ENCODE data around the gene SYT9. TPM values are rescaled to one million over a fixed set of nuclear protein-coding genes. Genes with fewer than 3 reads are reported as not detected.

Gene SYT9
- total RNA-seq, 1 donor from 2014 or later: 5.3 TPM

GRCh38 chr11:7208391-7208790 lies 43.3 kb upstream of the SYT9 start:
- Histone ChIP-seq H3K79me2 (ENCODE audit: low read depth) (no peaks in the 10 kb centered on the region), H3K27ac (no peak overlapping the region), H3K4me2 (no peak overlapping the region), H4K20me1 (ENCODE audit: low read depth) (no peaks in the 10 kb centered on the region), H3K36me3 (no peaks in the 10 kb centered on the region), H3K9ac (no peak overlapping the region), H2AFZ (replicated peaks) (no peak overlapping the region), H3K4me1 (no peaks in the 10 kb centered on the region), H3K4me3 (no peak overlapping the region), H3K27me3 (no peaks in the 10 kb centered on the region), H3K9me3 (ENCODE audit: low read depth) (no peaks in the 10 kb centered on the region), H3F3A (ENCODE audit: low read depth) (no peaks in the 10 kb centered on the region)
- no peak overlapping the region for H3K4me3 Mint-ChIP-seq
- H3K27me3 Mint-ChIP-seq (ENCODE audit: insufficient read depth, low read depth): no peaks in the 10 kb centered on the region
- no peak for DNase-seq (ENCODE audit: low spot score)
- no peak overlapping the region for H3K27ac Mint-ChIP-seq
- no peaks in the 10 kb centered on the region for H3K9me3 Mint-ChIP-seq
- no peaks in the 10 kb centered on the region for H3K4me1 Mint-ChIP-seq
- TF ChIP-seq EZH2 (IDR thresholded peaks at IDR 0.05) (no peak), CTCF (IDR thresholded peaks at IDR 0.05) (no peak), EZH2phosphoT487 (IDR thresholded peaks at IDR 0.05) (no peak)
- H3K36me3 Mint-ChIP-seq: no peaks in the 10 kb centered on the region

- H3K4me1 ChIP-seq: no peaks in the 10 kb centered on the region
- no peaks in the 10 kb centered on the region for H3K27me3 ChIP-seq
- TF ChIP-seq CTCF (IDR thresholded peaks at IDR 0.05): no peak
- no peak for TF ChIP-seq EZH2 (IDR thresholded peaks at IDR 0.05)
- TF ChIP-seq EZH2phosphoT487 (IDR thresholded peaks at IDR 0.05): no peak
- no peak overlapping the region for H3K9ac ChIP-seq
- H2AFZ ChIP-seq (replicated peaks): no peak overlapping the region
- H3K27me3 Mint-ChIP-seq (ENCODE audit: insufficient read depth, low read depth): no peaks in the 10 kb centered on the region
- H3F3A ChIP-seq (ENCODE audit: low read depth): no peaks in the 10 kb centered on the region
- no peaks in the 10 kb centered on the region for H3K79me2 ChIP-seq (ENCODE audit: low read depth)
- no peaks in the 10 kb centered on the region for H3K4me1 Mint-ChIP-seq
- H4K20me1 ChIP-seq (ENCODE audit: low read depth): no peaks in the 10 kb centered on the region
- no peak overlapping the region for H3K4me3 ChIP-seq
- no peak overlapping the region for H3K27ac ChIP-seq
- H3K27ac Mint-ChIP-seq: no peak overlapping the region
- no peak overlapping the region for H3K4me3 Mint-ChIP-seq
- H3K4me2 ChIP-seq: no peak overlapping the region
- no peak for DNase-seq (ENCODE audit: low spot score)
- no peaks in the 10 kb centered on the region for H3K9me3 ChIP-seq (ENCODE audit: low read depth)
- no peaks in the 10 kb centered on the region for H3K9me3 Mint-ChIP-seq
- no peaks in the 10 kb centered on the region for H3K36me3 Mint-ChIP-seq
- H3K36me3 ChIP-seq: no peaks in the 10 kb centered on the region
These were observed 32.2 kb upstream of the SYT9 start for GRCh38 chr11:7219491-7219890.

- H3K4me3 ChIP-seq: no peak overlapping the region
- no peaks in the 10 kb centered on the region for H3K36me3 ChIP-seq
- Mint-ChIP-seq H3K27me3 (ENCODE audit: insufficient read depth, low read depth) (no peaks in the 10 kb centered on the region), H3K9me3 (no peaks in the 10 kb centered on the region), H3K4me1 (no peaks in the 10 kb centered on the region), H3K4me3 (no peak overlapping the region), H3K36me3 (no peaks in the 10 kb centered on the region), H3K27ac (no peak overlapping the region)
- H3K9me3 ChIP-seq (ENCODE audit: low read depth): no peaks in the 10 kb centered on the region
- no peak overlapping the region for H3K4me2 ChIP-seq
- no peak overlapping the region for H3K27ac ChIP-seq
- no peaks in the 10 kb centered on the region for H3K27me3 ChIP-seq
- DNase-seq (ENCODE audit: low spot score): no peak
- H3K4me1 ChIP-seq: no peaks in the 10 kb centered on the region
- no peak overlapping the region for H2AFZ ChIP-seq (replicated peaks)
- H4K20me1 ChIP-seq (ENCODE audit: low read depth): no peaks in the 10 kb centered on the region
- TF ChIP-seq CTCF (IDR thresholded peaks at IDR 0.05) (no peak), EZH2 (IDR thresholded peaks at IDR 0.05) (no peak), EZH2phosphoT487 (IDR thresholded peaks at IDR 0.05) (no peak)
- H3K9ac ChIP-seq: no peak overlapping the region
- H3F3A ChIP-seq (ENCODE audit: low read depth): no peaks in the 10 kb centered on the region
- H3K79me2 ChIP-seq (ENCODE audit: low read depth): no peaks in the 10 kb centered on the region
These were observed 31.1 kb upstream of the SYT9 start for GRCh38 chr11:7220636-7221035.
